Body of pancreas (tissue), 4 donors: Measurements from ENCODE around the gene PGF. TPM values are rescaled to one million over a fixed set of nuclear protein-coding genes. Genes with fewer than 3 reads are reported as not detected.

Experiments used
- ATAC-seq: fragments of 150-250 bp; one replicate; pipeline ENCODE4 v1.9.1; 2016
- DNase-seq, 4 donors: peaks; one replicate each; pipeline ENCODE4 v3.0.0-alpha.2; 2019
- H3K27ac ChIP-seq, 4 donors: fragments of 200-600 bp; sonication (generic); 1 replicate in 3 of 4; 2 replicates in 1 of 4; pipeline versions ENCODE4 v1.5.1 to v1.6.1; 2016 to 2019; ENCODE audit warnings: mild to moderate bottlenecking in 1 of 4, mixed read lengths in 1 of 4, moderate library complexity in 1 of 4
- H3K27me3 ChIP-seq, 2 donors: fragments of 200-600 bp; sonication (generic); one replicate each; pipeline ENCODE4 v1.6.0; 2016; ENCODE audit warnings: mild to moderate bottlenecking in 1 of 2
- H3K36me3 ChIP-seq, 2 donors: fragments of 200-600 bp; sonication (generic); replicated peaks in 1 of 2; 2 replicates each; pipeline ENCODE4 v1.5.1; 2016; ENCODE audit warnings: low read depth in 2 of 2; ENCODE audit not compliant: insufficient read depth in 1 of 2
- H3K4me1 ChIP-seq: fragments of 200-600 bp; sonication (generic); one replicate; pipeline ENCODE4 v1.6.0; 2016
- H3K4me3 ChIP-seq, 2 donors: fragments of 200-600 bp; sonication (generic); 1 replicate in 1 of 2; 2 replicates in 1 of 2; pipeline ENCODE4 v1.5.1; 2016 to 2019
- H3K9me3 ChIP-seq, 3 donors: fragments of 200-600 bp; sonication (generic); 1 replicate in 2 of 3; 2 replicates in 1 of 3; pipeline ENCODE4 v1.5.1; 2016
- POLR2A ChIP-seq, 3 donors: fragments of 450-650 bp; IDR thresholded peaks; one replicate each; pipeline ENCODE4 v1.6.1; 2016; ENCODE audit warnings: antibody characterized with exemption in 3 of 3, mild to moderate bottlenecking in 2 of 3
- WGBS, 2 donors: methylation state at CpG; one replicate each; pipeline ENCODE4 v1.1.5; 2017; 5-methylcytosine and 5-hydroxymethylcytosine counted together
- intact Hi-C: fragments of 100-400 bp; cut with DNase I; formaldehyde crosslinking; loops from one replicate; pipeline ENCODE4 v1.15.1; 2023
- total RNA-seq, 2 donors: library from RNA; depleted of rRNA; stranded (reverse); fragments of >200 nt; gene quantifications; one replicate each; pipeline ENCODE4 v1.1.0, GENCODE V29; 2016
- TF ChIP-seq, protein P1 (sequence below), 7 experiments: fragments of 450-650 bp in 4 of 7; fragments of 200-600 bp in 3 of 7; sonication (generic) in 3 of 7; IDR thresholded peaks; one replicate each; pipeline ENCODE4 v1.5.1; 2016 to 2019; ENCODE audit warnings: antibody characterized with exemption in 7 of 7

The PGF gene
- total RNA-seq, 2 donors from 2014 or later: 2.3 to 6.6 TPM

- H3K4me1 ChIP-seq: peaks cover 28% of the 10 kb centered on the region
- no peaks in the 10 kb centered on the region for H3K9me3 ChIP-seq
- WGBS, 2 donors: 83 to 93% methylated on average over 1 to 16 of the region's 16 CpGs
- ATAC-seq: no peak
- TF ChIP-seq, protein P1, sequence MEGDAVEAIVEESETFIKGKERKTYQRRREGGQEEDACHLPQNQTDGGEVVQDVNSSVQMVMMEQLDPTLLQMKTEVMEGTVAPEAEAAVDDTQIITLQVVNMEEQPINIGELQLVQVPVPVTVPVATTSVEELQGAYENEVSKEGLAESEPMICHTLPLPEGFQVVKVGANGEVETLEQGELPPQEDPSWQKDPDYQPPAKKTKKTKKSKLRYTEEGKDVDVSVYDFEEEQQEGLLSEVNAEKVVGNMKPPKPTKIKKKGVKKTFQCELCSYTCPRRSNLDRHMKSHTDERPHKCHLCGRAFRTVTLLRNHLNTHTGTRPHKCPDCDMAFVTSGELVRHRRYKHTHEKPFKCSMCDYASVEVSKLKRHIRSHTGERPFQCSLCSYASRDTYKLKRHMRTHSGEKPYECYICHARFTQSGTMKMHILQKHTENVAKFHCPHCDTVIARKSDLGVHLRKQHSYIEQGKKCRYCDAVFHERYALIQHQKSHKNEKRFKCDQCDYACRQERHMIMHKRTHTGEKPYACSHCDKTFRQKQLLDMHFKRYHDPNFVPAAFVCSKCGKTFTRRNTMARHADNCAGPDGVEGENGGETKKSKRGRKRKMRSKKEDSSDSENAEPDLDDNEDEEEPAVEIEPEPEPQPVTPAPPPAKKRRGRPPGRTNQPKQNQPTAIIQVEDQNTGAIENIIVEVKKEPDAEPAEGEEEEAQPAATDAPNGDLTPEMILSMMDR (IDR thresholded peaks at IDR 0.05): no peak
- TF ChIP-seq POLR2A (IDR thresholded peaks at IDR 0.05): no peak
- no peak overlapping the region for H3K27ac ChIP-seq
- intact Hi-C loops: loop anchor here (5.0 to 10.0 kb wide), 2 partner anchors 138 to 356 kb away; no protein-coding TSS in a partner anchor
- H3K4me3 ChIP-seq: no peak overlapping the region
- H3K36me3 ChIP-seq: no peaks in the 10 kb centered on the region
- no peak for DNase-seq
- no peaks in the 10 kb centered on the region for H3K27me3 ChIP-seq
Measured at GRCh38 chr14:74949191-74949601, 6.2 kb downstream of the PGF start.

GRCh38 chr14:74948228-74949175, 6.9 kb downstream of the PGF start:
- Histone ChIP-seq H3K27me3 (no peaks in the 10 kb centered on the region), H3K9me3 (no peaks in the 10 kb centered on the region), H3K27ac (no peak overlapping the region), H3K4me1 (peaks cover 24% of the 10 kb centered on the region), H3K36me3 (no peaks in the 10 kb centered on the region), H3K4me3 (no peak overlapping the region)
- TF ChIP-seq POLR2A (IDR thresholded peaks at IDR 0.05): no peak
- TF ChIP-seq, protein P1 (IDR thresholded peaks at IDR 0.05): no peak
- DNase-seq: no peak
- 76 to 77% methylated on average over 14 to 23 of the region's 23 CpGs for WGBS, 2 donors
- intact Hi-C loops: loop anchor here (5.0 to 10.0 kb wide), 2 partner anchors 139 to 356 kb away; no protein-coding TSS in a partner anchor
- ATAC-seq: no peak

DNA sequence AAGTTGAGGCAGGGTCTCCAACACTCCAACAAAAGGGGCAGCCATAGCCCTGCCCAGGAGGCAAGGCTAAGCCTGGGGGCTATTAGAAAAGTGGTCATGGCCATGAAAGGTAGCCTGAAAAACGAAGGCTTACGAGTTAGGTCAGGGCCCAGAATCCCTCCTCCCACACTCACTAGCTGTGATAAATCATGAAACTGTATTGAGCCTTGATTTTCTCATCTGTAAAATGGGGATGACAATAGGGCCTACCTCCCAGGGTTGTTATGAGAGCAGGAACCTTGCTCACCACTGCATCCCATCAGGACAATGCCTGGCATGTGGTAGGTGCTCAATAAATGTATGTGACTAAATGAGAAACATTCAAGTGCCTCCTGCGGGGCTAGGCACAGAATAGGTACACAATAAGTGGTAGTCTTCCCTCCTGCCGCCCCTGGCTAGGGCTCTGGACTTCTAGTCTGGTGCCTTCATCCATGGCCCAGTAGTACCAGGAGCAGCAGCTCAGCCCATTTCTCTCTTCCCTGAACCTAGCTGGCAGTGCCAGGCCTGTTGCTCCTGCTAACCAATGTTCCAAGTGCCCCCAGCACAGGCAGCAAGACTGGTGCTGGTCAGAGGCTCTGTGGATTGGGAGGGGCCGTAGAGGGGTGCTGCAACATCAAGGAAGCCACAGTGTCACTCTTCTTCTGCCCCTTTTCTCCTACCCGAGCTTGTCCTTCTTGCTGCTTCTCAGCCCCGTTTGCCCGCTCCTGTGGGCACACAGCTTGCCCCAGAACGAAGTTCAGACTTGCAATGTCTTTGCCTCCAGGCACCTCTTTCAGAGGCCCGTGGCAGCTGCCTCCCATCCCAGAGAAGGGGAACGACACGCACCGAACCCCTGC, 7.8 kb downstream of the PGF start:
- H3K9me3 ChIP-seq: no peaks in the 10 kb centered on the region
- 79 to 88% methylated on average over 13 of the region's 13 CpGs for WGBS, 2 donors
- DNase-seq (no peak), ATAC-seq (no peak)
- TF ChIP-seq, protein P1 (IDR thresholded peaks at IDR 0.05): no peak
- TF ChIP-seq POLR2A (IDR thresholded peaks at IDR 0.05): no peak
- no peak overlapping the region for H3K27ac ChIP-seq
- intact Hi-C loops: loop anchor here (5.0 to 10.0 kb wide), 2 partner anchors 140 to 357 kb away; no protein-coding TSS in a partner anchor
- peaks cover 24% of the 10 kb centered on the region for H3K4me1 ChIP-seq
- H3K27me3 ChIP-seq: no peaks in the 10 kb centered on the region
- H3K4me3 ChIP-seq: no peak overlapping the region
- H3K36me3 ChIP-seq: no peaks in the 10 kb centered on the region

DNA sequence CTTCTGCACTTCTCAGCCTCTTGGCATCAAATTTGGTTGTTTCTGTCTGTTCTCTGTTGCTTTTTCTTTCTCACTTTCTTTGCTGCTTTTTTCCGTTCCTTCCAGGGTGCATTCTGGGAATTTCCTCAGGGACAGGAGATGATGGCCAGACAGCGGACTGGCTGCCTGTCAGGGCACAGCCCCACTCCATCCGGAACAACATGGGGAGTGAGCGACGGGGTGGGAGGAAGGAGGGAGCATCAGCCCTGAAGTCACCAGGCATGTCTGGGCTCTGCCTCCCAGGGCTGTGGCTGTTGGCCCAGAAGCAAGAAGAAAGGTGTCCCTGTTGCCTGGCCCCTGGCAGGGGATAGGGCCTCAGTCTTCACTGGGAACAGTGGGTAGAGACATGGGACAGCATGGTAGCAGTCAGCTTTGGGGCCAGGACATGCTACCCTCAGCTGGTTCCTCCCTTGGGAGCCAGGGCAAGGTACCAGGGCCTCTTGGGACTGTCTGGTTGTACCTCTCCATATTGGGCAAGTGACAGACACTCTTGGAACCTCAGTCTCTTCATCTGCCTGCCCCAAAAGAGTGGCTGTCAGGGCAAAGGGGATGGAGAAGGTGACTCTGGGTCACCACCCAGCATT, 8.6 kb downstream of the PGF start:
- Histone ChIP-seq H3K9me3 (no peaks in the 10 kb centered on the region), H3K4me3 (no peak overlapping the region), H3K27me3 (no peaks in the 10 kb centered on the region), H3K4me1 (peaks cover 24% of the 10 kb centered on the region), H3K36me3 (no peaks in the 10 kb centered on the region), H3K27ac (no peak overlapping the region)
- TF ChIP-seq POLR2A (IDR thresholded peaks at IDR 0.05): no peak
- TF ChIP-seq, protein P1 (IDR thresholded peaks at IDR 0.05): no peak
- WGBS, 2 donors: 19 to 20% methylated on average over 5 of the region's 5 CpGs
- intact Hi-C loops: loop anchor here (5.0 to 10.0 kb wide), 2 partner anchors 141 to 358 kb away; no protein-coding TSS in a partner anchor
- DNase-seq (no peak), ATAC-seq (no peak)
